IMR-90 (cell line): Measurements from ENCODE around the gene SKAP1. TPM values are rescaled to one million over a fixed set of nuclear protein-coding genes. Genes with fewer than 3 reads are reported as not detected.

Experiments
- ATAC-seq: fragments of 200-7000 bp; cut with Tn5 transposase; 2 replicates; pipeline ENCODE4 v1.9.1; 2020; ENCODE audit warnings: low read depth, mild to moderate bottlenecking, moderate library complexity
- BruUV-seq: library from RNA; stranded (reverse); fragments of 400-500 nt; replicated peaks from 2 replicates; lab custom pipeline; 2021; lab: Mats Ljungman, UMichigan
- CTCF ChIA-PET: fragments of 300-600 bp; formaldehyde crosslinking; extraction: SDS; loops from one replicate; lab custom pipeline; 2021; ENCODE audit warnings: antibody characterized with exemption; lab: Yijun Ruan, JAX
- POLR2A ChIA-PET: fragments of 300-600 bp; sonication (Branson Sonifier 250); formaldehyde crosslinking; loops from one replicate; lab custom pipeline; 2022; ENCODE audit warnings: antibody characterized with exemption; ENCODE audit not compliant: unreplicated experiment; lab: Charles Lee
- DNase-seq: peaks from one replicate; pipeline ENCODE4 v3.0.0; 2013
- H2AFZ ChIP-seq: replicated peaks from 2 replicates; pipeline ENCODE3; 2013; ENCODE audit warnings: low read length, mild to moderate bottlenecking; ENCODE audit not compliant: poor library complexity
- H2AK5ac ChIP-seq: 2 replicates; pipeline ENCODE4 v1.6.1; 2013; ENCODE audit warnings: low read depth, low read length, inconsistent platforms
- H2AK9ac ChIP-seq: replicated peaks from 2 replicates; pipeline ENCODE3; 2013; ENCODE audit warnings: mild to moderate bottlenecking, low read depth, low read length, moderate library complexity; ENCODE audit not compliant: poor library complexity
- H2BK120ac ChIP-seq: 2 replicates; pipeline ENCODE4 v1.6.1; 2013; ENCODE audit warnings: low read depth, low read length, inconsistent platforms
- H2BK15ac ChIP-seq: 3 replicates; pipeline ENCODE4 v1.6.1; 2013; ENCODE audit warnings: low read depth, low read length, inconsistent platforms
- H2BK20ac ChIP-seq: 2 replicates; pipeline ENCODE4 v1.6.1; 2013; ENCODE audit warnings: low read depth, mild to moderate bottlenecking, inconsistent platforms, low read length, moderate library complexity
- H2BK5ac ChIP-seq: 2 replicates; pipeline ENCODE4 v1.6.1; 2013; ENCODE audit warnings: mild to moderate bottlenecking, low read depth, low read length, inconsistent platforms; ENCODE audit not compliant: poor library complexity, severe bottlenecking
- H3K14ac ChIP-seq: replicated peaks from 2 replicates; pipeline ENCODE4 v1.6.1; 2013; ENCODE audit warnings: low read depth, low read length, inconsistent platforms
- H3K18ac ChIP-seq: 2 replicates; pipeline ENCODE4 v1.6.1; 2013; ENCODE audit warnings: low read depth, low read length, control low read depth
- H3K23ac ChIP-seq: 2 replicates; pipeline ENCODE4 v1.6.1; 2013; ENCODE audit warnings: low read depth, low read length, inconsistent platforms
- H3K27ac ChIP-seq: 2 replicates; pipeline ENCODE4 v1.5.1; 2013; ENCODE audit warnings: mild to moderate bottlenecking, control low read depth, low read length; ENCODE audit not compliant: insufficient read depth
- H3K27me3 ChIP-seq: 2 replicates; pipeline ENCODE4 v1.6.1; 2013; ENCODE audit warnings: low read length; ENCODE audit not compliant: control insufficient read depth, insufficient read depth
- H3K36me3 ChIP-seq: 2 replicates; pipeline ENCODE4 v1.6.1; 2013; ENCODE audit warnings: low read length, mixed read lengths; ENCODE audit not compliant: control insufficient read depth, insufficient read depth
- H3K4ac ChIP-seq: 2 replicates; pipeline ENCODE4 v1.6.1; 2013; ENCODE audit warnings: low read depth, low read length, inconsistent platforms
- H3K4me1 ChIP-seq: 2 replicates; pipeline ENCODE4 v1.6.1; 2013; ENCODE audit warnings: low read length, mixed read lengths; ENCODE audit not compliant: control insufficient read depth, insufficient read depth
- H3K4me2 ChIP-seq: 2 replicates; pipeline ENCODE4 v1.6.1; 2013; ENCODE audit warnings: low read depth, mild to moderate bottlenecking, control low read depth, low read length, moderate library complexity
- H3K4me3 ChIP-seq: 2 replicates; pipeline ENCODE4 v1.5.1; 2013; ENCODE audit warnings: low read depth, mild to moderate bottlenecking, control low read depth, low read length, moderate library complexity; ENCODE audit not compliant: insufficient read depth
- H3K56ac ChIP-seq: 2 replicates; pipeline ENCODE4 v1.6.1; 2013; ENCODE audit warnings: low read length, inconsistent platforms; ENCODE audit not compliant: insufficient read depth; ENCODE audit errors: extremely low read depth
- H3K79me1 ChIP-seq, 2 experiments: 2 replicates each; pipeline ENCODE4 v1.6.1; 2013; ENCODE audit warnings: low read length in 2 of 2, inconsistent platforms in 1 of 2, low read depth in 1 of 2
- H3K9ac ChIP-seq: 2 replicates; pipeline ENCODE4 v1.6.1; 2013; ENCODE audit warnings: low read depth, low read length, control low read depth
- H3K9me1 ChIP-seq: 2 replicates; pipeline ENCODE4 v1.6.1; 2013; ENCODE audit warnings: low read length, inconsistent platforms; ENCODE audit not compliant: insufficient read depth
- H3K9me3 ChIP-seq: 2 replicates; pipeline ENCODE4 v1.6.1; 2013; ENCODE audit warnings: low read length; ENCODE audit not compliant: control insufficient read depth, insufficient read depth
- H4K20me1 ChIP-seq: 2 replicates; pipeline ENCODE4 v1.6.1; 2013; ENCODE audit warnings: low read length, inconsistent platforms; ENCODE audit not compliant: insufficient read depth
- H4K5ac ChIP-seq: 2 replicates; pipeline ENCODE4 v1.6.1; 2013; ENCODE audit warnings: mild to moderate bottlenecking, low read depth, low read length, control low read depth
- H4K8ac ChIP-seq, 2 experiments: 2 replicates each; pipeline ENCODE4 v1.6.1; 2013; ENCODE audit warnings: low read depth in 2 of 2, low read length in 2 of 2, control low read depth in 1 of 2, inconsistent platforms in 1 of 2
- H4K91ac ChIP-seq: 2 replicates; pipeline ENCODE4 v1.6.1; 2013; ENCODE audit warnings: low read depth, low read length, inconsistent platforms; ENCODE audit not compliant: insufficient read depth
- BHLHE40 ChIP-seq: fragments of 150-350 bp; IDR thresholded peaks from 2 replicates; pipeline ENCODE4 v1.6.1; 2016; ENCODE audit warnings: mild to moderate bottlenecking, low read depth, low read length
- CEBPB ChIP-seq: IDR thresholded peaks from 2 replicates; pipeline ENCODE4 v1.6.1; 2012; ENCODE audit warnings: low read depth, low read length, improper control_type of control experiment
- CHD1 ChIP-seq: IDR thresholded peaks from 2 replicates; pipeline ENCODE4 v1.6.1; 2012; ENCODE audit warnings: low read depth, low read length, improper control_type of control experiment
- CTCF ChIP-seq: conservative IDR thresholded peaks from 2 replicates; pipeline ENCODE4 v1.5.1; 2012; ENCODE audit warnings: mild to moderate bottlenecking, low read depth, low read length, improper control_type of control experiment
- ELK1 ChIP-seq: fragments of 150-350 bp; IDR thresholded peaks from 2 replicates; pipeline ENCODE4 v1.6.1; 2016; ENCODE audit warnings: low read depth, mild to moderate bottlenecking, low read length, moderate library complexity, borderline replicate concordance
- FOS ChIP-seq: fragments of 150-350 bp; IDR thresholded peaks from 2 replicates; pipeline ENCODE4 v1.6.1; 2016; ENCODE audit warnings: low read depth, low read length
- MAFK ChIP-seq: IDR thresholded peaks from 2 replicates; pipeline ENCODE4 v1.6.1; 2012; ENCODE audit warnings: low read depth, low read length, improper control_type of control experiment
- MAZ ChIP-seq: IDR thresholded peaks from 2 replicates; pipeline ENCODE4 v1.6.1; 2012; ENCODE audit warnings: low read depth, mild to moderate bottlenecking, low read length, improper control_type of control experiment, moderate library complexity, borderline replicate concordance
- MXI1 ChIP-seq: IDR thresholded peaks from 2 replicates; pipeline ENCODE4 v1.6.1; 2012; ENCODE audit warnings: low read depth, mild to moderate bottlenecking, low read length, moderate library complexity, borderline replicate concordance
- NFE2L2 ChIP-seq: fragments of 150-350 bp; IDR thresholded peaks from 2 replicates; pipeline ENCODE4 v1.6.1; 2016; ENCODE audit warnings: low read depth, mild to moderate bottlenecking, low read length
- POLR2A ChIP-seq: IDR thresholded peaks from 2 replicates; pipeline ENCODE4 v1.6.1; 2012; ENCODE audit warnings: mild to moderate bottlenecking, low read depth, low read length
- RAD21 ChIP-seq: IDR thresholded peaks from 2 replicates; pipeline ENCODE4 v1.6.1; 2012; ENCODE audit warnings: low read length, improper control_type of control experiment
- RCOR1 ChIP-seq: IDR thresholded peaks from 2 replicates; pipeline ENCODE4 v1.6.1; 2012; ENCODE audit warnings: mild to moderate bottlenecking, low read length, improper control_type of control experiment; ENCODE audit not compliant: insufficient replicate concordance
- RFX5 ChIP-seq: IDR thresholded peaks from 2 replicates; pipeline ENCODE4 v1.8.0; 2012; ENCODE audit warnings: low read depth, mild to moderate bottlenecking, low read length, moderate library complexity
- SMC3 ChIP-seq: fragments of 150-350 bp; IDR thresholded peaks from 2 replicates; pipeline ENCODE4 v1.6.1; 2016; ENCODE audit warnings: low read depth, mild to moderate bottlenecking, antibody characterized with exemption, low read length, moderate library complexity
- USF2 ChIP-seq: fragments of 150-350 bp; IDR thresholded peaks from 2 replicates; pipeline ENCODE4 v1.6.1; 2017; ENCODE audit warnings: mild to moderate bottlenecking, antibody characterized with exemption, low read length, low read depth
- WGBS, 2 experiments: methylation state at CpG; one replicate each; pipeline versions ENCODE4 v1.1.5 to v1.1.7; 2013; ENCODE audit warnings: missing lambda C conversion rate in 2 of 2; ENCODE audit not compliant: insufficient read length in 1 of 2; ENCODE audit errors: extremely low coverage in 2 of 2; 5-methylcytosine and 5-hydroxymethylcytosine counted together
- dilution Hi-C: fragments of 300-500 bp; cut with HindIII; formaldehyde crosslinking; loops from one replicate; pipeline ENCODE4 v1.14.3; 2018; ENCODE audit warnings: low sequenced_read_pairs; ENCODE audit not compliant: unreplicated experiment
- in situ Hi-C: fragments of 300-500 bp; cut with MboI; formaldehyde crosslinking; loops from 3 replicates; pipeline ENCODE4 v1.14.3; 2019; ENCODE audit warnings: low sequenced_read_pairs, inconsistent platforms, mixed read lengths
- intact Hi-C: fragments of 100-400 bp; cut with micrococcal nuclease; formaldehyde crosslinking; loops from 2 replicates; pipeline ENCODE4 v1.10.0; 2022
- polyA plus RNA-seq, 3 experiments: library from polyadenylated mRNA; depleted of rRNA; stranded (reverse); fragments of >200 nt; gene quantifications; 2 replicates each; pipeline ENCODE4 v1.2.3, GENCODE V29; 2012; ENCODE audit warnings: low replicate concordance in 1 of 3
- total RNA-seq: library from RNA; depleted of rRNA; stranded (reverse); fragments of >200 nt; gene quantifications from 2 replicates; pipeline ENCODE4 v1.2.3, GENCODE V29; 2012

The SKAP1 gene
- total and polyA plus RNA-seq, 2 of the 4 experiments (the other 2 are of a cell fraction) = not detected

GRCh38 chr17:48263731-48264035 is 166.3 kb downstream of the SKAP1 start:
- no peaks in the 10 kb centered on the region for H3K9me3 ChIP-seq
- intact Hi-C loops = loop anchor here (2.0 kb wide), 1 partner anchor 355 kb away; no protein-coding TSS in a partner anchor
- H2BK20ac ChIP-seq = no peak overlapping the region
- H3K4ac ChIP-seq = no peak overlapping the region
- H4K20me1 ChIP-seq = no peaks in the 10 kb centered on the region
- no peak overlapping the region for H2AK5ac ChIP-seq
- no peak overlapping the region for H3K14ac ChIP-seq
- H3K9ac ChIP-seq = no peak overlapping the region
- H2BK5ac ChIP-seq = no peak overlapping the region
- in situ Hi-C loops = no loop called here
- DNase-seq (no peak), ATAC-seq (no peak)
- no peaks in the 10 kb centered on the region for H3K36me3 ChIP-seq
- CTCF ChIA-PET = interaction anchor here (1.2 to 1.4 kb wide), 2 partner anchors 12 to 16 kb away, joined by 3 to 4 read pairs; no protein-coding TSS in a partner anchor
- TF ChIP-seq BHLHE40 (no peak), MAZ (no peak), RCOR1 (no peak), FOS (no peak), RFX5 (no peak), MAFK (no peak), SMC3 (no peak), POLR2A (no peak), CTCF (no peak), CHD1 (no peak), RAD21 (no peak), USF2 (no peak), ELK1 (no peak), MXI1 (no peak), NFE2L2 (no peak), CEBPB (no peak)
- dilution Hi-C loops = no loop called here
- no TSS peak for BruUV-seq
- no peak overlapping the region for H4K91ac ChIP-seq
- H3K27ac ChIP-seq = no peak overlapping the region
- no peak overlapping the region for H2BK15ac ChIP-seq
- no peak overlapping the region for H4K8ac ChIP-seq
- POLR2A ChIA-PET = no interaction called here
- no peaks in the 10 kb centered on the region for H3K4me1 ChIP-seq
- H3K27me3 ChIP-seq = peaks cover 17% of the 10 kb centered on the region
- no peak overlapping the region for H3K4me3 ChIP-seq
- H3K79me1 ChIP-seq = no peaks in the 10 kb centered on the region
- H4K5ac ChIP-seq = no peak overlapping the region
- no peak overlapping the region for H3K18ac ChIP-seq
- no peaks in the 10 kb centered on the region for H3K9me1 ChIP-seq
- H2AFZ ChIP-seq = no peak overlapping the region
- no peak overlapping the region for H2BK120ac ChIP-seq
- no peak overlapping the region for H3K23ac ChIP-seq
- H2AK9ac ChIP-seq = no peak overlapping the region
- 58% methylated on average over 4 of the region's 8 CpGs; no CpG with 5 or more reads in 1 of the 2 experiments for WGBS, 2 experiments
- H3K56ac ChIP-seq = no peak overlapping the region
- H3K4me2 ChIP-seq = no peak overlapping the region
